ENCODE measurements around the gene IL18RAP.

The IL18RAP gene

GRCh38 chr2:102423368-102423767 is 408 bp downstream of the IL18RAP start:
- DNase-seq: no peak

GRCh38 chr2:102424754-102425153 is 1.8 kb downstream of the IL18RAP start:
- DNase-seq: no peak

- no peak for DNase-seq
Observed at GRCh38 chr2:102425441-102426132, 2.6 kb downstream of the IL18RAP start.

- DNase-seq: no peak
Observed at GRCh38 chr2:102427249-102427648, 4.3 kb downstream of the IL18RAP start.

- no peak for DNase-seq
Observed at GRCh38 chr2:102428573-102428972, 5.6 kb downstream of the IL18RAP start.

- no peak for DNase-seq
Observed at GRCh38 chr2:102432386-102432785, 9.4 kb downstream of the IL18RAP start.

- DNase-seq: no peak
Observed at GRCh38 chr2:102433973-102434654, 11.2 kb downstream of the IL18RAP start.

GRCh38 chr2:102434655-102435381 is 11.9 kb downstream of the IL18RAP start:
- no peak for DNase-seq

- DNase-seq: no peak
Observed at GRCh38 chr2:102435741-102436140, 12.8 kb downstream of the IL18RAP start.

GRCh38 chr2:102436323-102436722 is 13.4 kb downstream of the IL18RAP start:
- no peak for DNase-seq

- no peak for DNase-seq
Observed at GRCh38 chr2:102437122-102437521, 14.2 kb downstream of the IL18RAP start.

GRCh38 chr2:102438111-102438510 is 15.2 kb downstream of the IL18RAP start:
- DNase-seq: no peak

GRCh38 chr2:102438578-102438977 is 15.6 kb downstream of the IL18RAP start:
- no peak for DNase-seq

- no peak for DNase-seq
Observed at GRCh38 chr2:102439065-102439695, 16.2 kb downstream of the IL18RAP start.

- DNase-seq: no peak
Observed at GRCh38 chr2:102442967-102443828, 20.2 kb downstream of the IL18RAP start.

- no peak for DNase-seq
Observed at GRCh38 chr2:102444233-102444632, 21.3 kb downstream of the IL18RAP start.

GRCh38 chr2:102446936-102447335 is 24.0 kb downstream of the IL18RAP start:
- DNase-seq: no peak

- DNase-seq: no peak
Observed at GRCh38 chr2:102449370-102449974, 26.5 kb downstream of the IL18RAP start.

- DNase-seq: no peak
Observed at GRCh38 chr2:102451968-102452367, 29.0 kb downstream of the IL18RAP start.

- no peak for DNase-seq
Observed at GRCh38 chr2:102453501-102453900, 30.5 kb downstream of the IL18RAP start.

- DNase-seq: no peak
Observed at GRCh38 chr2:102455061-102455670, 32.2 kb downstream of the IL18RAP start.

- no peak for DNase-seq
Observed at GRCh38 chr2:102460467-102460866, 37.5 kb downstream of the IL18RAP start.
